Breast epithelium (tissue), 4 donors: ENCODE measurements around the gene SERPINA4. TPM values are rescaled to one million over a fixed set of nuclear protein-coding genes. Genes with fewer than 3 reads are reported as not detected.

Source experiments
- DNase-seq, 2 donors: peaks; one replicate each; pipeline ENCODE4 v3.0.0-alpha.2; 2019; ENCODE audit warnings: low spot score in 2 of 2
- H3K27ac ChIP-seq, 2 donors: fragments of 200-600 bp; sonication (generic) in 1 of 2; one replicate each; pipeline ENCODE4 v1.5.1; 2016 to 2019; ENCODE audit warnings: mild to moderate bottlenecking in 1 of 2
- H3K27me3 ChIP-seq, 2 donors: fragments of 200-600 bp; sonication (generic) in 1 of 2; one replicate each; pipeline versions ENCODE4 v1.5.1 to v1.6.0; 2017 to 2019; ENCODE audit warnings: control low read depth in 1 of 2, mild to moderate bottlenecking in 1 of 2
- H3K36me3 ChIP-seq: fragments of 200-600 bp; one replicate; pipeline ENCODE4 v1.5.1; 2019
- H3K4me1 ChIP-seq, 2 donors: fragments of 200-600 bp; sonication (generic); one replicate each; pipeline ENCODE4 v1.5.1; 2016 to 2019; ENCODE audit warnings: control low read depth in 1 of 2
- H3K4me3 ChIP-seq, 3 donors: fragments of 200-600 bp; sonication (generic); 1 replicate in 2 of 3; 2 replicates in 1 of 3; pipeline ENCODE4 v1.5.1; 2016 to 2019; ENCODE audit warnings: mild to moderate bottlenecking in 3 of 3, moderate library complexity in 2 of 3
- H3K9me3 ChIP-seq, 2 donors: fragments of 200-600 bp; sonication (generic) in 1 of 2; one replicate each; pipeline ENCODE4 v1.5.1; 2016 to 2019; ENCODE audit warnings: control low read depth in 1 of 2
- CTCF ChIP-seq, 3 donors: fragments of 450-650 bp; IDR thresholded peaks; one replicate each; pipeline ENCODE4 v1.5.1; 2016 to 2017; ENCODE audit warnings: antibody characterized with exemption in 3 of 3, mild to moderate bottlenecking in 3 of 3, moderate library complexity in 3 of 3
- POLR2A ChIP-seq: fragments of 450-650 bp; IDR thresholded peaks from one replicate; pipeline ENCODE4 v1.6.1; 2016; ENCODE audit warnings: antibody characterized with exemption, mild to moderate bottlenecking, moderate library complexity
- POLR2AphosphoS5 ChIP-seq, 3 donors: sonication (generic); formaldehyde crosslinking; IDR thresholded peaks; one replicate each; pipeline ENCODE4 v1.6.1; 2017; ENCODE audit warnings: antibody characterized with exemption in 3 of 3
- intact Hi-C: fragments of 100-400 bp; cut with DNase I; formaldehyde crosslinking; loops from one replicate; pipeline ENCODE4 v1.15.1; 2023; ENCODE audit warnings: low total_unique reads
- total RNA-seq, 3 donors: library from RNA; depleted of rRNA; stranded (reverse); fragments of >200 nt; gene quantifications; one replicate each; pipeline ENCODE4 v1.1.0, GENCODE V29; 2016

Gene SERPINA4
- total RNA-seq, 3 donors from 2014 or later: not detected

GRCh38 chr14:94570440-94570839, 9.2 kb downstream of the SERPINA4 start:
- no peak for DNase-seq
- intact Hi-C loops: no loop called here
- Histone ChIP-seq H3K27ac (no peak overlapping the region), H3K27me3 (no peaks in the 10 kb centered on the region), H3K4me1 (peaks cover 0 to 3% of the 10 kb centered on the region in 2 donors), H3K36me3 (no peaks in the 10 kb centered on the region), H3K4me3 (no peak overlapping the region), H3K9me3 (no peaks in the 10 kb centered on the region)
- no peak for TF ChIP-seq POLR2AphosphoS5 (IDR thresholded peaks at IDR 0.05)
- TF ChIP-seq CTCF (IDR thresholded peaks at IDR 0.05): no peak
- TF ChIP-seq POLR2A: no peak

GRCh38 chr14:94571395-94571794, 10.2 kb downstream of the SERPINA4 start:
- H3K27ac ChIP-seq: peak overlapping the region; percentile 52 to 60

GRCh38 chr14:94571950-94572349, 10.7 kb downstream of the SERPINA4 start:
- no peaks in the 10 kb centered on the region for H3K36me3 ChIP-seq
- no peak overlapping the region for H3K4me3 ChIP-seq
- intact Hi-C loops: no loop called here
- no peaks in the 10 kb centered on the region for H3K27me3 ChIP-seq
- no peak for DNase-seq
- H3K27ac ChIP-seq: peak overlapping the region; percentile 52 to 60
- no peak for TF ChIP-seq CTCF (IDR thresholded peaks at IDR 0.05)
- H3K4me1 ChIP-seq: peaks cover 0 to 3% of the 10 kb centered on the region in 2 donors
- no peaks in the 10 kb centered on the region for H3K9me3 ChIP-seq

More at GRCh38 chr14:94571395-94571794, 10.2 kb downstream of the SERPINA4 start:
- intact Hi-C loops: no loop called here
- H3K36me3 ChIP-seq: no peaks in the 10 kb centered on the region
- H3K4me1 ChIP-seq: peaks cover 0 to 3% of the 10 kb centered on the region in 2 donors
- H3K27me3 ChIP-seq: no peaks in the 10 kb centered on the region
- H3K9me3 ChIP-seq: no peaks in the 10 kb centered on the region
- no peak overlapping the region for H3K4me3 ChIP-seq
- TF ChIP-seq POLR2A: no peak
- no peak for TF ChIP-seq POLR2AphosphoS5 (IDR thresholded peaks at IDR 0.05)
- TF ChIP-seq CTCF (IDR thresholded peaks at IDR 0.05): no peak
- peak in 1 of 2 donors; percentile 30 for DNase-seq

- no peak overlapping the region for H3K4me3 ChIP-seq
- H3K9me3 ChIP-seq: no peaks in the 10 kb centered on the region
- DNase-seq: no peak
- no peak for TF ChIP-seq POLR2AphosphoS5 (IDR thresholded peaks at IDR 0.05)
- peak overlapping the region in 1 of 2 donors; percentile 52 for H3K27ac ChIP-seq
- intact Hi-C loops: no loop called here
- no peaks in the 10 kb centered on the region for H3K36me3 ChIP-seq
- H3K27me3 ChIP-seq: no peaks in the 10 kb centered on the region
- peaks cover 0 to 3% of the 10 kb centered on the region in 2 donors for H3K4me1 ChIP-seq
These were observed 11.5 kb downstream of the SERPINA4 start for GRCh38 chr14:94572637-94573303.

GRCh38 chr14:94573475-94574277, 12.4 kb downstream of the SERPINA4 start:
- intact Hi-C loops: no loop called here
- TF ChIP-seq POLR2AphosphoS5 (IDR thresholded peaks at IDR 0.05): no peak
- TF ChIP-seq CTCF (IDR thresholded peaks at IDR 0.05): no peak
- TF ChIP-seq POLR2A: no peak
- no peak for DNase-seq
- peaks cover 0 to 3% of the 10 kb centered on the region in 2 donors for H3K4me1 ChIP-seq
- no peaks in the 10 kb centered on the region for H3K36me3 ChIP-seq
- H3K27me3 ChIP-seq: no peaks in the 10 kb centered on the region
- H3K4me3 ChIP-seq: no peak overlapping the region
- no peaks in the 10 kb centered on the region for H3K9me3 ChIP-seq
- no peak overlapping the region for H3K27ac ChIP-seq
